22Rv1 (cell line): Measurements from ENCODE around the gene RBM20.
"Not testable (repeated sequence)": the region's sequence is repeated elsewhere in the genome, so short reads cannot be mapped to it uniquely, and the experiment has no call there.

Source experiments
- H3K27ac ChIP-seq: fragments of 450-650 bp; 2 replicates; pipeline ENCODE4 v1.5.1; 2017
- CTCF ChIP-seq: fragments of 450-650 bp; IDR thresholded peaks from 2 replicates; pipeline ENCODE4 v1.5.1; 2017; ENCODE audit warnings: mild to moderate bottlenecking
- ZFX ChIP-seq: fragments of 450-650 bp; IDR thresholded peaks from 2 replicates; pipeline ENCODE4 v1.6.1; 2017; ENCODE audit warnings: antibody characterized with exemption, borderline replicate concordance

The RBM20 gene

DNA sequence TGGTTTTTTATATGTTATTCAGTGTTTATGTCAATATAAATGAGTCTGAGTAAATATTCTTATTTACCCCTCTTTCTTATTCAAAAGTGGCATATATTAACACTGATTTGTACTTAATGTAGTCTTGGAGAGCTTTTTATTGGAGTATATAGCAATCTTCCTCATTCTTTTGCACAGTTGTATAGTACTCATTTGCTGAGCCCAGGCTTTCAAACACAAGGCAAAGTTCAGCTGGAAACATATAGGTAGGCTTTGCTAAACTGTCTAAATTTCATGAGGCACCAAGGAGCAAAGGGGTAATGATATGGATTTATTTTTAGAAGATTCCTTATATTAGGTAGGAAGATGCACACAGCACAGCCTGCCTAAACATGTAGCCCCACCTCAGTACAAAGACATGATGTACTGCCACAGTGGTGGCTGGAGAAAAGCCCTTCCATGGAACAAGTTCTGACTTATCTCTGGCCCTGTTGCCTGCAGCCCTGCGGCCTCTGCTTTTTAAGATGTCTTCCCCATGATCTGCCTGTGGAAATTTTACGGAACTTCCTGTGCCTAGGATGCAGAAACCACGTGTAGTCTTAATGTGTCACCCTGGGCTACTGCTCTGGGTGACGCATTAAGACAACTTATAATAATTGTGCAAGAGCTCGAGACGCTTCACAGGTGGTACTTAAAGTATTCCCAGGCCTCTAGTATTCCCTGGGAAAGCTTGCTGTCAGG is 218.0 kb downstream of the RBM20 start:
- no peak overlapping the region for H3K27ac ChIP-seq
- TF ChIP-seq ZFX (no peak), CTCF (no peak)

GRCh38 chr10:110862961-110863360 is 218.8 kb downstream of the RBM20 start:
- no peak overlapping the region for H3K27ac ChIP-seq
- no peak for TF ChIP-seq CTCF
- no peak for TF ChIP-seq ZFX

- TF ChIP-seq CTCF: no peak
- no peak for TF ChIP-seq ZFX
- H3K27ac ChIP-seq: no peak overlapping the region
Observed at GRCh38 chr10:110863361-110863760, 219.2 kb downstream of the RBM20 start.

DNA sequence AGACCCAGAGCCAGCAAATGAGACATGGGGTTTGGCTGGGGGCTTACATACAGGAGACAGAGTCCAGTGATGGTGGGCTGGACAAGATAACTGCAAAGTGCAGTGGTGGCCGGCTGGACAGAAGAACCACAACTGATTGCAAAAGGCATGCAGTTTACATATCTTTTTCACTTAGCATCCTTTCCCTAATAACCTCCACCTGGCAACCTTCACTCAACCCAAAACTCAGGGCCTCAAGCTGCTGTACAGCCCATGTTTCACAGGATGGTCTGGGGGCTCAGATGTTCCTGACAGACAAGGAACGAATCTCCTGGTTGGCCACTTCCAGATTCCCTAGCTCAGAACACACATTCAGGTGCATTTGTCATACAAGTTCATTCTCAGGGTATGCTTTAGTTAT is 219.8 kb downstream of the RBM20 start:
- TF ChIP-seq CTCF: no peak
- no peak overlapping the region for H3K27ac ChIP-seq

- no peak overlapping the region for H3K27ac ChIP-seq
- TF ChIP-seq CTCF (no peak), ZFX (no peak)
Observed at GRCh38 chr10:110864662-110865140, 220.6 kb downstream of the RBM20 start.

DNA sequence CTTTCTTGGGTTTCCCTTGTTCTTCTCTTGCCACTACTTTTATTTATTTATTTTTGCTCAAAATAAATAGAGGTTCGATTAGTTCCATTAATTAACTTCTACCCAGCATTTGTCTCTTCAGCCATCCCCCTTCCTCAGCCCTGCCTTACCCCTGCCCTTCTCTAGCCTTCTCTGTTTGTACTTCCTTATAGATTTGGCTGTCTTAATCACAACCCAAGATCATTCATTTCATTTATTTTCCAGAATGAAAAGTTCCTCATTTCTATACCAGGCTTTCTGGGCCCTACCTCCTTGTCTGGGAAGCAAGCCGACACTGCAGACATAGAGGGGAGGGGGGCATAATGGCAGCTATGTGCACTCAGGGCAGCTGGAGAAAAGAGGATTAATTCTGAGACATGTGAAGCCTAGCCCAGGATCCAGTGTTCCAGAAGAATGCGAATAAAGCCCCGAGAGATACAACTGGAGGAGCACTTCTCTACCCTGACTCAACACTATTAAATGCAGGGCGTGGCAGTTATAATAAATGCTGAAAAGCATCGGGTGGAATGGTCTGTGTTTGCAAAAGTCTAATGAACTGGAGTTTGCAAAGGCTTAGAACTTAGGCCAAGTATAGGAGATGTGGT is 221.2 kb downstream of the RBM20 start:
- no peak for TF ChIP-seq CTCF
- no peak for TF ChIP-seq ZFX
- no peak overlapping the region for H3K27ac ChIP-seq

DNA sequence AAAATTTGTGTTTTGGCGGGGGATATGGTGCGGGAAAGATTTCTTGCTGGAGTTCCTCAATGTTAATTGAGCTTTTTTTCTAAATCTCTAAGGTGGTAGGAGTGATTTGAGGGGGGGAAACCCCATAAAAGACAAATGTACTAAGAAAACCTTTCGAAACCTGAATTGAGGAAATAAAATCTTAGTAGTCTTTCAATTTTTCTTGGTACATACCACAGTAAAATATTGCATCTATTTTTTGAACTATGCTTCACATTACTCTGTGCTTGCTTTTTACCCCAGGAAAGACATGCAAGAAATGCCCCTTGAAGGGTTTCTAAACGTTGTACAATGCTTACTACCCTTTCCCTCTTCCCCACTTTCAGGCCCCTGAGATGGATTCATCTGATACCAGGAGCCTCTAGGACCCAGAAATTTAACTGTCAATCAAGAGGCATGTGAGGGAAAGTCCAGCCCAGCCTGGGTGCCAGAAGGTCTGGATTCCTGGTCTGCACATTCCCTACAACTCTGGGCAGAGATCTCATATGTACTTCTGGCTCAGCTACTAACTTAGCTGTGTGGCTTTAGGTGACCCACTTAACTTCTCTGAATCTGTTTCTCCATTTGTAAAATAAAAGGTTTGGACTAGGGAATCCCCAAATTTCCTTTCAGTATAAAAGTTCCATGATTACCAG is 221.8 kb downstream of the RBM20 start:
- TF ChIP-seq CTCF (no peak), ZFX (no peak)
- no peak overlapping the region for H3K27ac ChIP-seq

DNA sequence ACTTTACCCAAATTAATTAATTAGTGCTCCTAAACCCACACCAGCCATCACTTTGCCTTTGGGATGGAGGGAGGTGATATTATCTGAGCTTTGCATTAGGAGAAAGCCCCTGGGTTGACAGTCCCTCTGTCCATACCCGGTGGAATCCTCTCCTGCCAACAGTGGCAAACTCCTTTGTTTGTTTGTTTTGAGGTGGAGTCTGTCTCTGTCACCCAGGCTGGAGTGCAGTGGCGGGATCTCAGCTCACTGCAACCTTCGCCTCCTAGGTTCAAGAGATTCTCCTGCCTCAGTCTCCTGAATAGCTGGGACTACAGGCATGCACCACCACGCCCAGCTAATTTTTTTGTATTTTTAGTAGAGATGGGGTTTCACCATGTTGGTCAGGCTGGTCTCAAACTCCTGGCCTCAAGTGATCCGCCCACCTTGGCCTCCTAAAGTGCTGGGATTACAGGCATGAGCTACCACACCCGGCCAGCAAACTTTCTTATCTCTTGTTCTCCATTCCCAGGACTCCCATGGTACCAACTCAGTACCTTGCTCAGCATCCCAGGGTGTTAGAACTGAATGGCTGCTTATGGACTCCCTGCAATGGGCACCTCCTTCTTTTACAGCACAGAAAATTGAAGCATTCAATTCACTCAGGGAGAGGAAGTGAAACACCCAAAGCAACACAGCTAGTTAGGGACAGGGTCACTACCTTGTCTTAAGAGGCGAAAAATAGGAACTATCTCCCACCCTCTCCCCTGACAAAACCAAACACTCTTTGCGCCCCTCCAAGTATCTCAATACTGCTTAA is 223.1 kb downstream of the RBM20 start:
- not testable (repeated sequence) for H3K27ac ChIP-seq
